ENCODE data around the gene ENTPD6.

ENTPD6 gene

DNA sequence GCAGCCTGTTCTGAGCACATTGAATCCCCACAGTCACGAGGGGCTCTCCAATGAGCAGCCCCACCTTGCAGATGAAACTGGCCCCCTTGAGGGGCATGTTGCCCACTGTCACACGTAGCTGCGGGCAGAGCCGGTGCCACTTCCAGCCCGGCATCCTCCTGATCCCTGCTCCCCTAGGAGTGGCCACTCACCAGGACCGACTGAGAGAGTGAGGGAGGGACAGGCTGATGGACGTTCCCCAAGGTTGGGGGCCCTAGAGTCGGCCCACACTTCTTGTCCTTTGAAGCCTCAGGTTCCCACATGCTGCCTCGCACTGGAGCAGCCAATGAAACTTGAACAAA lies 10.5 kb downstream of the ENTPD6 start:
- TF ChIP-seq CTCF (conservative IDR thresholded peaks at IDR 0.05): no peak
- no peak overlapping the region for H3K27ac ChIP-seq

DNA sequence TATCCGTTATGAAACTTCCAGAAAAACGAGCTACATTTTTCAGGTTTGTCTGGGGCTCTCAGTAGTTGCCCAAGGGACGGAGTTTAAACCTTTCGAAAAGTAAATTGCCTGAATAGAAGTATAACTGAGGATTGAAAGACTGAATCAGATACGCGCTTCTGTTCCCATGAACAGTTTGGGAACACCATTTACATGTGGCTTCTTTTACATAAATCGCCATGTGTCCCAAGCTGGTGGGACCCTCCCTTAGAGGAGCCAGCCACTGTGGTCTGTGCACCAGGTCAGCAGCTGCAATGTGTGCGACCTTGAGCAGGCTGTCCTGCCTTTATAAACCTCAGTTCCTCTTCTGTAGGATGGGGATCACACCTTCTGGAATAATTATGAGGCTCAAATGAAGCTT lies 11.0 kb downstream of the ENTPD6 start:
- TF ChIP-seq CTCF (conservative IDR thresholded peaks at IDR 0.05): no peak
- H3K27ac ChIP-seq: no peak overlapping the region

DNA sequence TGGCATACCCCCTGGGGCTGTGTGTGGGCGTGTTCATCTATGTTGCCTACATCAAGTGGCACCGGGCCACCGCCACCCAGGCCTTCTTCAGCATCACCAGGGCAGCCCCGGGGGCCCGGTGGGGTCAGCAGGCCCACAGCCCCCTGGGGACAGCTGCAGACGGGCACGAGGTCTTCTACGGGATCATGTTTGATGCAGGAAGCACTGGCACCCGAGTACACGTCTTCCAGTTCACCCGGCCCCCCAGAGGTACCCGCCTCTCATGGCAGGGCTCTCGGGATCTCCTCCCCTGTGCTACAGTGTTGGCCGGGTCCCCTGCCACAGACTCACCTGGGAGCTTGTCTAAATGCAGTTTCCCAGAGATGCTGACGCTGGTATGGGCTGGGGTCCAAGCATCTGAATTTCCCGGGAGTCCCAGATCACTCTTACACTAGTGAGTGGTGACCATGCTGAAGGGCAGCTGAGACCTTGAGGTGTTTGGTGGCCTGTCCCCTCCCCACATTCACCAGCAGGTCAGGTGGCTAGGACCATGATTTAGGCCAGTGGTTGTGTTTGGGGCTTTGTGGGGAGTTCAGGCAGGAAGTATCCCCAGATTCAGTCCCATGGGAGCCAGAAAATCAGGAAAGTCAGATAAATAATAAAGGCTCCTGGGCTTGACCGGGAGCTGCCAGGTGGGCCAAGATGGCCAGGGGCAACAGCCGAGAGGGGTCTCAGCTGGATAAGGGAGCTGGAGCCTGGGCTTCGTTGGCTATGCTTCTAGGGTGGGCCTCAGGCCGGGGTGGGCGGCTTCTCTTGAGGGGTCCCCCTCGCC lies 11.8 kb downstream of the ENTPD6 start:
- TF ChIP-seq CTCF (conservative IDR thresholded peaks at IDR 0.05): no peak

GRCh38 chr20:25207960-25208534 lies 12.5 kb downstream of the ENTPD6 start:
- TF ChIP-seq CTCF (conservative IDR thresholded peaks at IDR 0.05): no peak
- no peak overlapping the region for H3K27ac ChIP-seq

More for the DNA sequence above, 11.8 kb downstream of the ENTPD6 start:
- H3K27ac ChIP-seq: no peak overlapping the region

DNA sequence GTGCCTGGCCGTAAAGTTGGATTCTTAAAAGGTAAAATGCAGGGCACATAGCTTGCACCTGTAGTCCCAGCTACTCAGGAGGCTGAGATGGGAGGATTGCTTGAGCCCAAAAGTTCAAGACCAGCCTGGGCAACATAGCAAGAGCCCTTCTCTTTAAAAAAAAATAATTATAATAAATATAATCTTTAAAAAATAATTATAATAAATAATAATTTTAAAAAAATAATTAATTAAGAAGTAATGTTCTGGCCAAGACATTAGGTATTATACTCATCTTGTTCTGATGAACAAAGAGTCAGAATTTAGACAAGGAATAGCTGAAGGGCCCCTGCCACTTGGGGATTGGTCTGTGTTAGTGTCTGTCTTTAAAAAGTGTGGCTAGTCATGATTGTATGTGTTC lies 13.9 kb downstream of the ENTPD6 start:
- no peak overlapping the region for H3K27ac ChIP-seq
- TF ChIP-seq CTCF (conservative IDR thresholded peaks at IDR 0.05): no peak

GRCh38 chr20:25209911-25210310 lies 14.4 kb downstream of the ENTPD6 start:
- TF ChIP-seq CTCF (conservative IDR thresholded peaks at IDR 0.05): no peak

GRCh38 chr20:25211273-25211672 lies 15.8 kb downstream of the ENTPD6 start:
- TF ChIP-seq CTCF (conservative IDR thresholded peaks at IDR 0.05): no peak

More at GRCh38 chr20:25209911-25210310, 14.4 kb downstream of the ENTPD6 start:
- H3K27ac ChIP-seq: no peak overlapping the region

More at GRCh38 chr20:25211273-25211672, 15.8 kb downstream of the ENTPD6 start:
- no peak overlapping the region for H3K27ac ChIP-seq
